GM23248 (cell line): ENCODE measurements around the gene HK1.

Source experiments
- EZH2 ChIP-seq: fragments of 200-600 bp; sonication (generic); IDR thresholded peaks from 2 replicates; pipeline ENCODE4 v1.6.1; 2018; ENCODE audit warnings: antibody characterized with exemption, mild to moderate bottlenecking; ENCODE audit not compliant: insufficient read depth, poor library complexity, severe bottlenecking
- EZH2phosphoT487 ChIP-seq: fragments of 200-600 bp; sonication (generic); IDR thresholded peaks from 2 replicates; pipeline ENCODE4 v1.6.1; 2018; ENCODE audit warnings: antibody characterized with exemption, moderate library complexity, mild to moderate bottlenecking, low read depth; ENCODE audit not compliant: insufficient read depth

DNA sequence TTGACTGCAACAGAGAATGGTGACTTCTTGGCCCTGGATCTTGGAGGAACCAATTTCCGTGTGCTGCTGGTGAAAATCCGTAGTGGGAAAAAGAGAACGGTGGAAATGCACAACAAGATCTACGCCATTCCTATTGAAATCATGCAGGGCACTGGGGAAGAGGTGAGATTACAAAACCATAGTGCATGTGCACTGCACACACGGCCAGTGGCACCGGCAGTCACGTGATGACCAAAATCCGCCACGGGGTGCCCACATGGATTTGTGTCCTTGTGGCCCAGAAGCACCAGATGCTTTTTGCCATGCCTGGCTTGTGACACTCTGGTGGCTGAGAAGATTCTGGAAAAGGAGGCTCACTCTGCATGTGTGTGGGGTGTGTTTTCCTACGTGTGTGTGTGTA lies 106.0 kb downstream of the HK1 start:
- no peak for TF ChIP-seq EZH2
- TF ChIP-seq EZH2phosphoT487 = no peak
